Testis (tissue), 3 donors: ENCODE results near the gene SMIM29. TPM values are rescaled to one million over a fixed set of nuclear protein-coding genes. Genes with fewer than 3 reads are reported as not detected.

Experiments used
- DNase-seq: peaks from one replicate; pipeline ENCODE4 v3.0.0-alpha.2; 2019
- H3K27ac ChIP-seq, 2 donors: fragments of 200-600 bp; sonication (generic); one replicate each; pipeline ENCODE4 v1.5.1; 2019
- H3K27me3 ChIP-seq: fragments of 200-600 bp; sonication (generic); one replicate; pipeline ENCODE4 v1.5.1; 2019
- H3K36me3 ChIP-seq: fragments of 200-600 bp; sonication (generic); one replicate; pipeline ENCODE4 v1.5.1; 2017; ENCODE audit warnings: low read depth; ENCODE audit errors: missing control alignments
- H3K4me1 ChIP-seq: fragments of 200-600 bp; sonication (generic); one replicate; pipeline ENCODE4 v1.5.1; 2019
- H3K4me3 ChIP-seq, 2 donors: fragments of 200-600 bp; sonication (generic); one replicate each; pipeline ENCODE4 v1.5.1; 2017 to 2019
- H3K9me3 ChIP-seq: fragments of 200-600 bp; sonication (generic); one replicate; pipeline ENCODE4 v1.5.1; 2017
- POLR2A ChIP-seq: fragments of 450-650 bp; IDR thresholded peaks from one replicate; pipeline ENCODE4 v1.6.1; 2017; ENCODE audit warnings: antibody characterized with exemption, mild to moderate bottlenecking, moderate library complexity
- WGBS, 2 donors: methylation state at CpG; one replicate each; pipeline ENCODE4 v1.1.5; 2018; 5-methylcytosine and 5-hydroxymethylcytosine counted together
- intact Hi-C: fragments of 100-400 bp; cut with DNase I; formaldehyde crosslinking; loops from one replicate; pipeline ENCODE4 v1.15.1; 2023; ENCODE audit warnings: low total_unique reads
- polyA plus RNA-seq: library from polyadenylated mRNA; stranded (reverse); fragments of 350-450 nt; fragmentation: Illumina TruSeq; extraction: RNeasy Lipid Tissue Mini Kit (QIAGEN cat#74804); gene quantifications from one replicate; pipeline ENCODE4 v1.2.3, GENCODE V29; 2014; ENCODE audit warnings: low read depth, low replicate concordance; ENCODE audit not compliant: insufficient read depth
- total RNA-seq, 2 donors: library from RNA; depleted of rRNA; stranded (reverse); fragments of >200 nt; gene quantifications; one replicate each; pipeline ENCODE4 v1.2.3, GENCODE V29; 2016
- TF ChIP-seq, protein P1 (sequence below), 3 experiments: fragments of 450-650 bp in 2 of 3; fragments of 200-600 bp in 1 of 3; sonication (generic) in 1 of 3; IDR thresholded peaks; one replicate each; pipeline ENCODE4 v1.5.1; 2016 to 2019; ENCODE audit warnings: antibody characterized with exemption in 3 of 3, mild to moderate bottlenecking in 2 of 3, moderate library complexity in 1 of 3

Gene SMIM29
- total and polyA plus RNA-seq, 3 donors from 2014 or later: 19.3 to 35.8 (median 27.6) TPM

DNA sequence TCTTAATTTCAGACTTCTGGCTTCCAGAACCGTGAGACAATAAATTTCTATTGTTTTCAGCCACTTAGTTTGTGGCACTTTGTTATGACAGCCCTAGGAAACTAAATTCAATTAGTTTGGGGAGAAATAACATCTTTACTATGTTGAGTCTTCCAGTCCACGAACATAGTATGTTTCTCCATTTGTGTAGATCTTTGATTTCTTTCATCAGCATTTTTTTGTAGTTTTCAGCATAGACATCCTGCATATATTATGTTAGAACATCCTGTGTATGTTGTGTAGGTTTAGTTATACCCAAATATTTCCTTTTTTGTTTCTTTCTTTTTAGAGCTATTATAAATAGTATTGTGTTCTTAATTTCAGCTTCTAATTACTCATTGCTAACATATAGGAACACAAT is 30.1 kb downstream of the SMIM29 start:
- Histone ChIP-seq H3K4me3 (no peak overlapping the region), H3K9me3 (no peaks in the 10 kb centered on the region), H3K36me3 (no peaks in the 10 kb centered on the region), H3K4me1 (peaks cover 8% of the 10 kb centered on the region), H3K27ac (no peak overlapping the region), H3K27me3 (no peaks in the 10 kb centered on the region)
- intact Hi-C loops: no loop called here
- TF ChIP-seq, protein P1, sequence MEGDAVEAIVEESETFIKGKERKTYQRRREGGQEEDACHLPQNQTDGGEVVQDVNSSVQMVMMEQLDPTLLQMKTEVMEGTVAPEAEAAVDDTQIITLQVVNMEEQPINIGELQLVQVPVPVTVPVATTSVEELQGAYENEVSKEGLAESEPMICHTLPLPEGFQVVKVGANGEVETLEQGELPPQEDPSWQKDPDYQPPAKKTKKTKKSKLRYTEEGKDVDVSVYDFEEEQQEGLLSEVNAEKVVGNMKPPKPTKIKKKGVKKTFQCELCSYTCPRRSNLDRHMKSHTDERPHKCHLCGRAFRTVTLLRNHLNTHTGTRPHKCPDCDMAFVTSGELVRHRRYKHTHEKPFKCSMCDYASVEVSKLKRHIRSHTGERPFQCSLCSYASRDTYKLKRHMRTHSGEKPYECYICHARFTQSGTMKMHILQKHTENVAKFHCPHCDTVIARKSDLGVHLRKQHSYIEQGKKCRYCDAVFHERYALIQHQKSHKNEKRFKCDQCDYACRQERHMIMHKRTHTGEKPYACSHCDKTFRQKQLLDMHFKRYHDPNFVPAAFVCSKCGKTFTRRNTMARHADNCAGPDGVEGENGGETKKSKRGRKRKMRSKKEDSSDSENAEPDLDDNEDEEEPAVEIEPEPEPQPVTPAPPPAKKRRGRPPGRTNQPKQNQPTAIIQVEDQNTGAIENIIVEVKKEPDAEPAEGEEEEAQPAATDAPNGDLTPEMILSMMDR (IDR thresholded peaks at IDR 0.05): no peak
- TF ChIP-seq POLR2A: no peak
- no peak for DNase-seq
- WGBS, 2 donors: 75 to 78% methylated on average over 2 of the region's 2 CpGs

DNA sequence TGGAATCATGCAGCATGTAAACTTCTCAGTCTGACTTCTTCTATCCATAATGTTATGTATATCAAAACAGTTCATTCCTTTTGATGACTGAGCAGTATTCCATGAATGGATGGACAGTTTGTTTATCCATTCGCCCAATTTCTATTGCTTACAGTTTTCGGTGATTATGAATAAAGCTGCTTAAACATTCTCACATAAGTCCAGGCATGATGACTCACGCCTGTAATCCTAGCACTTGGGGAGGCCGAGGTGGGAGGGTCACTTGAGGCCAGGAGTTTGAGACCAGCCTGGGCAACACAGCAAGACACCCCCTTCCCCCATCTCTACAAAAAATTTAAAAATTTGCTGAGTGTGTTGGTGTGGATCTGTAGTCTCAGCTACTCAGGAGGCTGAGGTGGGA is 35.0 kb downstream of the SMIM29 start:
- intact Hi-C loops: no loop called here
- Histone ChIP-seq H3K4me3 (no peak overlapping the region), H3K36me3 (no peaks in the 10 kb centered on the region), H3K9me3 (no peaks in the 10 kb centered on the region), H3K27ac (no peak overlapping the region), H3K27me3 (no peaks in the 10 kb centered on the region), H3K4me1 (no peaks in the 10 kb centered on the region)
- 96 to 98% methylated on average over 4 of the region's 4 CpGs for WGBS, 2 donors
- TF ChIP-seq POLR2A: no peak
- TF ChIP-seq, protein P1 (IDR thresholded peaks at IDR 0.05): no peak
- DNase-seq: no peak

DNA sequence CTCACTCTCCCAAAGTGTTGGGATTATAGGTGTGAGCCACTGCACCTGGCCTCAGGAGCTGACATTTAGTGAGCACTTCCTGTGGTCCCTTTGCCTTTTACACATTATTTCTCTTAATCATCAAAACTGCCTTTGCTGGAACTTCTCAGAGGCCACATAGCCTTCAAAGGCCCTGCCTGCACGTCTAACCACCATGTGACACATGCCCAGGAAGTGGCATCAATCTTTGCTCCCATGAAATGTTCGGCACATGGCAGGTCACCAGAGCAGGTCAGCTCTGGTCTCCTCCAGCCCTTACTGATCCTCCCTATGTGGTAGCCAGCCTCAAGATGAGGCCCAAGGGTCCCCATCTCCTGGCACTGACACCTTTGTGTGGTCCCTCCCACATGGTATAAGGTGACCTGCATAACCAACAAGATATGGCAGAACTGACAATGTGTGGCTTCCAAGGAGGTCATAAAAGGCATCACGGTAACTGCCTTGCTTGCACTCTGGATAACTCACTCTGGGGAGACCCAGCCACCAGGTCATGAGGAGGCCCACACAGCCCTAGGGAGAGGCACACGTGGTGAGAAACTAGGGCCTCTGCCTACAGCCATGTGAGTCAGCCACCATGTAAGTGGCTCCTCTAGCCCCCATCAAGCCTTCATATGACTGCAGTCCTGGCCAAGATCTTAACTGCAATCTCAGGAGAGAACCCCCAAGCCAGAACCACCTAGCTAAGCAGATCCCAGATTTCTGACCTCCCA is 40.9 kb downstream of the SMIM29 start:
- Histone ChIP-seq H3K4me3 (no peak overlapping the region), H3K4me1 (no peaks in the 10 kb centered on the region), H3K36me3 (no peaks in the 10 kb centered on the region), H3K27me3 (no peaks in the 10 kb centered on the region), H3K9me3 (no peaks in the 10 kb centered on the region), H3K27ac (no peak overlapping the region)
- 89 to 93% methylated on average over 4 of the region's 4 CpGs for WGBS, 2 donors
- intact Hi-C loops: no loop called here
- TF ChIP-seq, protein P1 (IDR thresholded peaks at IDR 0.05): no peak
- TF ChIP-seq POLR2A: no peak
- DNase-seq: no peak

DNA sequence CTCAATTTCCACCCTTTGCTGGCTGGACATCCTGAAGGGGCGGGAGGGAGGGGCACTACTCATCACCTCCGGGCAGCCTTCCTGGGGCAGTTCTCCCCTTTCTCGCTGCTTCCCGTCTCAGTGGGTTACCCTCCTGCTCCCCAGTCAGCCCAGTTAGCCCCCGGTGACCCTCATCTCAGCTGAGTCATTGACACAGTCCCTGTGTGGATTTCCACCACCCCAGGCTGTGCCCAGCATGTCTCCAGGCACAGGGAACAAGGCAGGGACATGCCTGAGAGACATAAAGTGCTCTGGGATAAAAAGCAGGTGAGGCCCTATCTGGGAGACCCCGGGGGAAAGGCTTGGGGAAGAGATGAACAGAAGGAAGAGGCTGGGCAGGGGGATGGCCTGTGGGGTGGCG is 42.1 kb downstream of the SMIM29 start:
- H3K36me3 ChIP-seq: no peaks in the 10 kb centered on the region
- no peak for DNase-seq
- no peak overlapping the region for H3K4me3 ChIP-seq
- no peaks in the 10 kb centered on the region for H3K4me1 ChIP-seq
- H3K9me3 ChIP-seq: no peaks in the 10 kb centered on the region
- H3K27me3 ChIP-seq: no peaks in the 10 kb centered on the region
- no peak overlapping the region for H3K27ac ChIP-seq
- no peak for TF ChIP-seq POLR2A
- TF ChIP-seq, protein P1 (IDR thresholded peaks at IDR 0.05): no peak
- WGBS, 2 donors: 74 to 75% methylated on average over 5 to 7 of the region's 7 CpGs
- intact Hi-C loops: no loop called here

DNA sequence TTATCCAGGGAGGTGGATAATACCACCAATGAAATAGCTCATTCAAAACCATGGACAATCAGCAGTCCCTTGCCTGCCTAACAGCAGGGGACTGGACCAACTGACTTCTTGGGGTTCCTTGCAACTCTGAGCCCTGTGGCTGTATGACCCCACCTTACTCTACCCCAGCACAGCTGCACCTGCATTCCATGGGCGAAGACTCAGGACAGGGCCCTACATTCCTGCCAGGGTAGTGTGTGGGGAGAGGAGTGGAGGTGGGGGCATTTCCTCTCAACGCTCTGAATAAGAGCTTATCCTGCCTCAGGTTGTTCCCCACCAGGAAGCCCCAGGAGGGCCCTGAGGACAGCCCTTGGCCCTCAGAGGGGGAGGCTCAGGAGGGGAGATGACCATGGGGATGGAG is 42.9 kb downstream of the SMIM29 start:
- DNase-seq: no peak
- no peaks in the 10 kb centered on the region for H3K4me1 ChIP-seq
- no peaks in the 10 kb centered on the region for H3K9me3 ChIP-seq
- TF ChIP-seq, protein P1 (IDR thresholded peaks at IDR 0.05): no peak
- no peak for TF ChIP-seq POLR2A
- H3K36me3 ChIP-seq: no peaks in the 10 kb centered on the region
- H3K27ac ChIP-seq: no peak overlapping the region
- no peak overlapping the region for H3K4me3 ChIP-seq
- H3K27me3 ChIP-seq: no peaks in the 10 kb centered on the region
- intact Hi-C loops: no loop called here
- WGBS, 2 donors: 80 to 83% methylated on average over 2 of the region's 2 CpGs
